Activated naive CD4-positive, alpha-beta T cell (primary cell): ENCODE measurements around the gene PMEL.
"Not testable (repeated sequence)": the region's sequence is repeated elsewhere in the genome, so short reads cannot be mapped to it uniquely, and the experiment has no call there.

Source experiments
- DNase-seq, 4 experiments: peaks; one replicate each; lab custom pipeline; 2025; lab: John Stamatoyannopoulos, UW

Gene PMEL

DNA sequence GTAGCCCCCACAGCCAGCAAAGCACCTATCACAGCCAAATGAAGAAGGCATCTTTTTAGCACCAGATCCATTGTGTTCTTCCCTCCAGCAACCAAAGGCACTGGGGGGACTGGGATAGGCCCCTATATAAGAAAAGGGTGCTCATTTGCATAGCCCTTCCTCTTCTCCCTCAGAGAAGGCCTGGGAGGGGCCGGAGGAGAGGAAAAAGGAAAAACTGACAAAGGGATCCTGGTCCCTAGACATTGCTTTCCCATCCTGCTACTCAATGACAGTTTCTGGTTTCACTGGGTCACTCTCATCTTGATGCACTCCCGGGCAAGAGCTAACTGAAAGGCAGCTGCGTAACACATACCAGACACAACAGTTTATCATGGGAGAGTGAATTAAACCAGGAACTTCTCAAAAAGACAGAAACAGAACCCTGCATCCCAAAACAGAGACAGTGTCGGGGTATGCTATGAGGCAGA lies at the start of gene PMEL:
PMEL (minus strand) TSS at position 102 of the 467 bp plus-strand sequence; CDS start at position 71, 31 bp downstream.
- DNase-seq: no peak

DNA sequence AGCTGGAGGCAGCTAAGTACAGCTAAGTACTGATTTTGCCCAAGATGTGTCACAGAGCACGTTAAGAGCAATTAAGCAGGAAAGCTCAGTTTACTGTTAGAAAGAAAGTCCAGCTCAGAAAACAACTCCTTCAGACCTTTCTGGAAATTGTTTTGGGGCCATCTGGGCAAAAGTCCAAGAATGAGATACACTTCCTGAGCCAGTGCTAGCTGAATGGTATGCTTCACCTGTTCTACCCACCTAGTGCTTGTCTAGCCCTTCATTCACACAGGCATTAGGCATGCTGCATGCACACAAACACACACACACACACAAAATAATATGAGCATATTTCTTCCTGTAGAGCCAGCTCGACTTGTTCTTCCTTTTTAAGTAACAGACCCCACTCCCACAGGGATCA lies 48.4 kb upstream of the PMEL start:
- DNase-seq: no peak

DNA sequence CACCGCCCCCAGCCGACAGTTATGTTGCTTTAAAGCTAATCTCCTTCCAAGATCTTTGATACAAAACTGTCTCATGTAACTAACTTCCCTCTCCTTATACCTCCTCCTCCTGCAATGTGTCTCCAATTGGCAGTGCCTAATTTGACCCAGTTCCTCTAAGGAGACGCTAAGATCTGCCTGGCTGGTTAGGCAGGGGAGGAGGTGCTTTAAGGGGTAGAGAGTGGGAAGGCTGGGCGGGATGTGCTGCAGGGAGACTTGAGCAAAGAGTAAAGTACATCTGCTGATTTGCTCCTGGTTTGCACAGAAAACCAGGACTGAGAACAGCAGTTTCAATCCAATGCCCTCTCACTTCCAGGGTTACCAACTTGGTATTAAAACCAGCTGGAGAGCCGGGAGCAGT lies 47.6 kb upstream of the PMEL start:
- no peak for DNase-seq

DNA sequence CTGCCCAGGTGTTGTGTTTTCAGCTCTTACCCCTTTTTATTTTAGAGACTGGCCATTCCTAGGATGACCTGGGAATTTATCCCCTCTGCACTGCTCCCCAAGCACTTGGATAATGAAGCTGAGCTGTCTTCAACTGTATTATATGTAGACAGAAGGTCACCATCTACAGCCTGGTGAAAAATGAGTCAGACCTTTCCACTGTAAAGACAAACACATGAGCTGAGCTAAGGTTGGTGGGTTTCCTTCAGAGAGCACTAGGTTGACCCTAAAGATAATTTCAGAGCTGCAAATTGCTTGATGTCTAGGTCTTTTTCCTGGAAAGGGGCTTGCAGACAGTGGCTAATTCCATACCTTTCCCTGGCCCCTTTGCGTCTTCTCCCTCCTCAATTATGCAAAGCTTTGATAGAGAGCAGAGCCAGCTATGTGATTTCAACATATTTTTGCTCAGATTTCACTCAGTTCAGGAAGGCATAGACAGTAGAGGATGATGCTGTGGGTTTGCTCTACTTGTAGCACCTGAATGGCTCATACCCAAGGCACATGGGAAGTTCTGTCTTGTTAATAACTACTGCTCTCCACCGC lies 45.8 kb upstream of the PMEL start:
- no peak for DNase-seq

DNA sequence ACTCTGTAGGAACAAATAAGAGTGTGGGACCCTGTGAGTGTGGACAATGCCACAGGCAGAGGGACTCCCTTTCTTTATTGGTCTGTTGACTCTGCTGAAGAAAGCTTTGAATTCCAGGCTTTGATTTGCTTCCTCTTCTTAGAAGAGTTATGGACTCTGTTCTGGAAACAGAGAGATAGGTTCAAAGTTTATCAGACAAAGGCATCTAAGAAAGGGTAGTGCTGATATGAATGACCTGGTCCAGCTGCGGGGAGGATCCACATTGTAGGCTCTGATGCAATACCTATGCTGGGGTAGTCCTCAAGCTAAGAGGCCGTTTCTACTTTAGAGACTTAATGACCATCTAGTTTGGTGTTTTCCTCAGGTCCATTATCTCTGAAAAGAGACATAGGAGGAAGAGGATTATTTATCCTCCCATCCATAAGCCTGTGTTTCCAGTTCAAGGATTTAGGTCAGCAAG lies 44.3 kb upstream of the PMEL start:
- DNase-seq: no peak

DNA sequence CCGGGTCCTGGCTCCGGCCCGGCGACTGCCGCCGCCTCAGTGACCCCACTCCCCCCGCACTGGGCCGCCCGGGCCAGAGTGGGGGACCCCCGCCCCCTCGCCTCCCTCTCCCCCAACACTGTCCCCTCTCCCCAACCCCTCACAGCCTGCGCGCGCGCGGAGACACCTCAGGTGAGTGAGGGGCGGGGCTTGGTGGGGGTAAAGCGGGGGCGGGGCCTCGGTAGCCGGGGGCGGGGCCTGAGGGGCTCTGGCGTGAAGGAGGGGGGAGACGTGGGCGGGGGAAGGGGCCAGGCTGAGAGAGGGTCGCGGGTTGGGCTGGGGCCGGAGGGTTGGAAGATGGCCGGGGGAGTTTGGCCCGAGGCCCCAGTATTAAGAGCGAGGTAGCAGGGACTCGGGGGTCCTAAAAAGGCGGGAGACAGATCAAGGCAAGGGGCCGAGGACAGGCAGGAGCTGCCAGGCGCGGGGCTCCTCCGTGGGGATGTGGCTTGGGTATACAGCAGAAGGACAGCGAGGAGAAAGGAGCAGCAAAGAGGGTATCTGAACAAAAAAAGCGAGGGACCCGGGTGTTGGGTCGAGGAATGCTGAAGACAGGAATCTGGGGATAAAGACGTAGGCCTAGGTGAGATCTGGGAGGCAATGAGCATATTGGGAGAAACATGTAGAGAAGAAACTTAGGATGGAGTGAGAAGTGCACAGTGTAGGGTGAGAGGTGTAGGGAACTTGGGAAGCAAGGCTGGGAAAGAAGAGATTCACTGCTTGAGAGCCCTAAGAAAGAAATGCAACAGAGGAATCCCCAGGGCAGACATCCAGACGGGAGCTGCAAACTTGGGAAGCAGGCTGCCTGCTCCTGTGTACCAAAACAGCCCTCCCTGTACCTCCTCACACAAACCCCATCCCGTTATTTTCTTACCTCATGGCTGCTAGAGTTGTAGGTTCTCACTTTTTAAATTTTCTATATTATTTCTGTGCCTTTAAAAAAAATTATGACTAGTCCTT lies 42.0 kb upstream of the PMEL start:
- DNase-seq: peak in 3 of 4 experiments; percentile 40 to 77 (median 63)

DNA sequence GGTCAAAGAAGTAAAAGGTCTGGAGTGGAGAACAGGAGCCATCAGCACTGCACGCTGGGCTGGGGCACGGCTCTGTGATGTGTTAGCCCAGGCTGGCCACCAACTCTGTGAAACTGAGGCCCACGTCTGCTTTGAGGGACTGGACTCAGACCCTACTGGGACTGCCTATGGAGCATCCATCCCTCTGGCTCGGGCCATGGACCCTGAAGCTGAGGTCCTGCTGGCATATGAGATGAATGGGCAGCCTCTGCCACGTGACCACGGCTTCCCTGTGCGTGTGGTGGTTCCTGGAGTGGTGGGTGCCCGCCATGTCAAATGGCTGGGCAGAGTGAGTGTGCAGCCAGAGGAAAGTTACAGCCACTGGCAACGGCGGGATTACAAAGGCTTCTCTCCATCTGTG lies 38.4 kb upstream of the PMEL start:
- DNase-seq: no peak

DNA sequence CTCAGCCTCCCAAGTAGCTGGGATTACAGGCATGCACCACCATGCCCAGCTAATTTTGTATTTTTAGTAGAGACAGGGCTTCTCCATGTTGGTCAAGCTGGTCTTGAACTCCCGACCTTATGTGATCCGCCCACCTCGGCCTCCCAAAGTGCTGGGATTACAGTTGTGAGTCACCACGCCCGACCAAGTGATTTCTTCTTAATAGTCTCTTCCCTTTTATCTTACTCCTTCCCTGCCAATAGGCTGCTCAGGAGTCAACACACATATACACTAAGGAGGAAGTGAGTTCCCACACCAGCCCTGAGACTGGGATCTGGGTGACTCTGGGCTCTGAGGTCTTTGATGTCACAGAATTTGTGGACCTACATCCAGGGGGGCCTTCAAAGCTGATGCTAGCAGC lies 37.5 kb upstream of the PMEL start:
- DNase-seq: not testable (repeated sequence)

DNA sequence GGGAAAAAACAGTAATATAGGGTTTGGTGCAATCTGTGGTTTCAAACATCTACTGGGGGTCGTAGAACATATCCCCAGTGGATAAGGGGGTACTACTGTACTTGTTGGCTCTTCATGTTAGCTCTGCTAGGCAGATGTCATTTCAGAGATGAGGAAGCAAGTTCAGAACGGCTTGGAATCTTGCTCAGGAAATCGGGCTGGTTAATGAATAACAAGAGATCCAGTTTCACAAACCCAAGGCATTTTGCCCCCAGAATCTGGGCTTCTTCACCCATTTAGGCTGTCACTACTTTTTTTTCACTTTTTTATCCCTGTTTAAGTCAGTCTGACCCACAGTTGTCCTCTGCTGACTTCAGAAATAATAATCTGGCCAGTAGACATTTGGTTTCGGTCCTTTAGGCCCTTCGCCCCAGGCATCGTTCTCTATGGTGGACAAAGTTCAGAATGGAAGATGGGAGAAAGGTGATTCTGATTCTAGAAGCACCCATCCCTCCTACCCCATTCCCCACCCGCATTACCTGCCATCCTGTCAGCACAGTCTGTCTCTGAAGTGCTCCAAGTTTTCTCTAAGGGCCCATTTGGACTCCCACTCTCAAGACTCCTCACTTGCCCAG lies 35.8 kb upstream of the PMEL start:
- no peak for DNase-seq

DNA sequence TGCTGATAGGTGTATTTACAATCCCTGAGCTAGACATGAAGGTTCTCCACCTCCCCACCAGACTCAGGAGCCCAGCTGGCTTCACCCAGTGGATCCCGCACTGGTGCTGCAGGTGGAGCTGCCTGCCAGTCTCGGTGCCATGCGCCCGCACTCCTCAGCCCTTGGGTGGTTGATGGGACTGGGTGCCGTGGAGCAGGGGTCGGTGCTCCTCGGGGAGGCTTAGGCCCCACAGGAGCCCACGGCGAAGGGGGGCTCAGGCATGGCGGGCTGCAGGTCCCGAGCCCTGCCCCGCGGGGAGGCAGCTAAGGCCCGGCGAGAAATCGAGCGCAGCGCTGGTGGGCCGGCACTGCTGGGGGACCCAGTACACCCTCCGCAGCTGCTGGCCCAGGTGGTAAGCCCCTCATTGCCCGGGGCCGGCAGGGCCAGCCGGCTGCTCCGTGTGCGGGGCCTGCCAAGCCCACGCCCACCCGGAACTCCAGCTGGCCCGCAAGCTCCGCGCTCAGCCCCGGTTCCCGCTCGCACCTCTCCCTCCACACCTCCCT lies 34.2 kb upstream of the PMEL start:
- DNase-seq: not testable (repeated sequence)

DNA sequence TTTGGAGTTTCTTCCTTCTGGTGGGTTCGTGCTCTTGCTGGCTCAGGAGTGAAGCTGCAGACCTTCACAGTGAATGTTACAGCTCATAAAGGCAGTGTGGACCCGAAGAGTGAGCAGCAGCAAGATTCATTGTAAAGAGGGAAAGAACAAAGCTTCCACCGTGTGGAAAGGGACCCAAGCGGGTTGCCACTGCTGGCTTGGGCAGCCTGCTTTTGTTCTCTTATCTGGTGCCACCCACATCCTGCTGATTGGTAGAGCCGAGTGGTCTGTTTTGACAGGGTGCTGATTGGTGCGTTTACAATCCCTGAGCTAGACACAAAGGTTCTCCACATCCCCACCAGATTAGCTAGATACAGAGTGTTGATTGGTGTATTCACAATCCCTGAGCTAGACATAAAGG lies 33.7 kb upstream of the PMEL start:
- not testable (repeated sequence) for DNase-seq

DNA sequence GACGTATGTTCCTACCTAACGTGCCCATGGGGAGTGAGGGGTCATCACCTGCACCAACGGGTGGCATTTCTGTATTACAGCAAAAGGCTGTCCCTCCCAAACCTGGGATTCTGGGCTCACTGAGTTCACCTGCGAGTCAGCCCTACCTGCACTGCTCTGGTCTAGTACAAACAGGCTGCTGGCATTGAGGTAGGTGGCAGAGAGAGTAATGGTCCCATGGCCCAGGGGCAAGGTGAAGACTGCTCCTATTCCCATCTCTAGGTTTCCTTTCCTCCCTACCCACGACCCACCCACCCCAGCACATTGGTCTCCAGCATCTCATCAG lies 31.7 kb upstream of the PMEL start:
- DNase-seq: no peak

DNA sequence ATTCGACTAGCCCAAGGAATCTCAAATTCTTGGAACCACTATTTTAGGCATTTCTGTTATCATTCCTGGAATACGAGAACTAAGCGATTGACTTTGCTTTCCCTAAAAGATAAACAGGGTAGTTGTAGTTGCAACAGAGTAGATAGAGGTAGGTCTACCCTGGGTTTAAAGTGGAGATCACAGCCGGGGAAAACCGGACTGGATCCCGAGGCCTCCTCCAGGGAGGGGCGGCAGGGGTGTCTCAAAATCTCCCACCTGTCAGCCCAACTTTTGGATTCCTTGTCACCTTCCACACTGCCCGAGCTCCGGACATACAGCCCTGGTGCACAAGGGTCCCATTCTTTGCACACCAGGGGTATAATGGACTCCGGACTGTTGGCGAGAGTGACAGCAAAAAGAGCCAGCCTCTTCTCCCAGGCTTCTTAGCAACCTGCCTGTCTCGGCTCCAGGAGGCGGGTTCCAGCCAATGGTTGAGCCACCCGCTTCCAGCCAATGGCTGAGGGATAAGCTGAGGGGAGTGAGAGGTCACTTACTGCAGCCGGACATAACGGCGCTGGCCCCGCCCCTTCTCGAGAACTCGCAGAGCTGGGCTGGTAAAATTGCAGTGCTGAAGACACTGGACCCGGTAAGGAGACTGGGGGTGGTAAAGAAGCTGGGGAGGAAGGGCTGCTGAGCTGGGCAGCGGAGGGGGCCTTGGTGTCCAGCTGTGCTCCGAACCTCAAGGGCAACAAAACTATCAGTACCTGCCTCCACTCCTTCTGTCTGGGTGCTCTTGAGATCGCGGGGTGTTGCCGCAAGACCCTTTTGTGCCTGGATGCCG lies 31.1 kb upstream of the PMEL start, which contains the start of gene SUOX:
SUOX (plus strand) TSS at position 562 of the 820 bp plus-strand sequence. CDS start 4,946 bp downstream, outside the sequence.
- peak in 1 of 4 experiments; percentile 7 for DNase-seq

DNA sequence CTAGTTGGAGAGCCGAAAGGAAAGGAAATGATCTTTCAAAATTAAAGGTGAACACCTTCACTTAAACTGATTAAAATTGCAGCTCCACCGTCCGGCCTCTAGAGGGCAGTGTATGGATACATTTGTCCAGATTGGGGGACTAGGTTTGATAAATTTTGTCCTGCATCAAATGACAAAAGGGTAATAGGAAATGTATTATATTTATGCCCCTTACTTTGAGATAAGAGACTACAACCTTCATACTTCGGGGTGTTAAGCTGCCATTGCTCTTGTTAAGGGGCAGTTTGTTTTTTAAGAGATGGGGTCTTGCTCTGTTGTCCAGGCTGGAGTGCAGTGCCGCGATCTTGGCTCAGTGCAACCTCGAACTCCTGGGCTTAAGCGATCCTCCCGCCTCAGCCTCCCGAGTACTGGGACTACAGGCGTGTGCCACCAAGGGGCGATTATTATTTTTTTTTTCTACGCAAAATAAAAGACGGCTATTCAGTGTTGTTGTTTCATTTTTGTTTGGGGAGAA lies 30.4 kb upstream of the PMEL start:
- peak in 2 of 4 experiments; percentile 30 to 40 for DNase-seq

DNA sequence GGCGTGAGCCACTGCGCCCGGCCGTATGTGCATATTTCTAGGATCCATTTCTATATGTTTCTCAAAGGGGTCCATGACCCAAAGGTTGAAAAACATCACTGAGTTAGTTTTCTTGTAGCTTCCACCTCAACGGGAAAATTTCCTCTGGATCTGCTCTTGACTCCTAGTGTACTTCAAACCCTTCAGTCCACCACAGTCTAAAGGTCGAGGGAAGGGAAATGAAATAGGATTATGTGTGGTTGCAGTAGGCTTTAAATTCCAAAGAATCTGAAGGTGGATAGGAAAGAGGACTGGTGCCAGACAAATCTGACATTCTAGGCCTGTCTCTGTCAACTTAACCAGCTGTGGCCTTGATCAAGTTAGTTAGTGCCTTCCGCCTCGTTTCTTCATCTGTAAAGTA lies 29.5 kb upstream of the PMEL start:
- DNase-seq: no peak

DNA sequence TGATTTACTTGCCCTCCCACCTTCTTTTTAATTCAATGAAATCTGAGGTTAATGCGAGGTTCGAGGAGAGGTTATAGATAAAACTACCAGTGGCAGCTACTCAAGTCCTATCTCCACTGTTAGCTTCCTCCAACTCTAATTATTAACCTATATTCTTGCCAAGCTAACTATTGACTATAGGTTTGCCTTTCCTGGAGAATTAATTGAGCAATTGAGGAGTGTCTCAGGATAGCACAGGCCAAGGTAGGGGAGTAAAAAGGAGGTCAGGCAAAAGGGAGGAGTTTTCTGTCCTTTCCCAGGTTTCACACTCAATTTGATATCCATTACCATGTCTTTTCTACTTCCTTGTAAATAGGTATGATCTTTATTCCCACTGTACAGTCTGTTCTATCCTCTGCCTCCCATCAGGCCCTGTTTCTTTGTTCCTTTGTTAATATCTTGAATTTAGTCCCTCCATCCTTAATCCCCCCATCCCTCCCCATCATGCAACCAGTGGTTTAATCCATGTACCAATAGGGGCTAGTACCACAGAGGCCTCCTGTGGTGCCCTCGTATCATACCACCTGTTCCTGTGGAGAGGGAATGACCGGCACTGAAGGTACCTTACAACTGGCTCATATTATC lies 27.5 kb upstream of the PMEL start:
- no peak for DNase-seq

DNA sequence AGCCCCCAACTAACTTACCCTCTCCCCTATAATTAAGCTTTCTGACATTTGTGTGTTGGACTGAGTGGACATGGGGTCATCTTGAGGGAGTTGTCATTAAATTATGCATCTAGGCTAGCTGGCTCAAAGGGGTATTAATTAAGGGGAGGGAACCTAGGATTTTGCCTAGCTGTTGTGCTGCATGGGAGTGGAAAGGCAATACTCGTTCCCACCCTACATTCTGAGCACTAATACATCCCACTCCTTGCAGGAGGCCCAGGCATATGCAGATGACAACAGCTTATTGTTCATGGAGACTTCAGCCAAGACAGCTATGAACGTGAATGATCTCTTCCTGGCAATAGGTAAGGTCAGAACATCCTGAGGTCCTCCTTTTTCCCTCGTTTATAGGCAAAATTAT lies 25.3 kb upstream of the PMEL start:
- DNase-seq: no peak

DNA sequence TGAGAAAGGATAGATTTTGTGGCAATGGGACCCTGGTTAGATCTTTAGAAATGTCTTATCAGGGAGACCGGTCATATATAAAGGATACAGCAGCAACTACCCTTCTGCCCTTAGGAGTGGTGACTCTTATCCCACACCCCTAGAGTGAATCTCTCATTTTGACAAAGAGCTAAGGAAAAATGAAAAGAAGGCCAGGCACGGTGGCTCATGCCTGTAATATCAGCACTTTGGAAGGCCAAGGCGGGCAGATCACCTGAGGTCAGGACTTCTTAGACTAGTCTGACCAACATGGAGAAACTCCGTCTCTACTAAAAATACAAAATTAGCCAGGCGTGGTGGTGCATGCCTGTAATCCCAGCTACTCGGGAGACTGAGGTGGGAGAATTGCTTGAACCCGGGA lies 20.1 kb upstream of the PMEL start:
- not testable (repeated sequence) for DNase-seq

DNA sequence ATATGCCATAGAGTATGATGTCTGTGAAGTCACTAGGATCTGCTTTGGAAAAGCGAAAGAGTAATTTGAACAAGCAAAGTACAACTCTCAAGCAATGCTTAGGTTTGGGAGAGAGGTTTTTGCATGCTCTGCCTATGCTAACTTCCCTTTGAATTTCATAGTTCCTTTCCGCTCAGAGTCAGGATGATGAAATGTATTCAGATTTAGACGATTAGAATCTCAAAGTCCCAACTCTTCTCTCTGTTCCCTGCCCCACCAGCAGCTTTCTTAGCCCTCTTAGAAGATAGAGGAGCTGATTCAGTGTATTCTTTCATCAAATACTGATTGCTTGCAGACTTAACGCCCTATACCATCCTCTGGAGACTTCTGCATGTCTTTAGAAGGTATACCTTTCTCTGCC lies 19.5 kb upstream of the PMEL start:
- no peak for DNase-seq

DNA sequence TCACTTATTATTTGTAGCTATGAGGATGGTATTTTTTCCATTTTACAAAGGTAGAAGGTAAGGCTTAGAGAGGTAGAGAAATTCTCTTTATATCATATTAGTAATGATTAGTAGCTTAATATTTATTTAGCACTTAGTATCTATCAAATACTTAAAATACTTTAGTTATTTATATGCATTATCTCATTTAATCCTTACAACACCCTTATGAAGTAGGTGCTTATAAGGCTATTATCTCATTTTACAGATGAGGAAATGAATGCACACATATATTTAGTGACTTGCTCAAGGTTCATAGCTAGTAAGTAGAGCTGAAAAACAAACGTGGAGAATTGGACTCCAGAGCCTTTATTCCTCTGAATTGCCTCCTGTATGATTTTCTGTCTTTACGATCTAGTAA lies 19.0 kb upstream of the PMEL start:
- no peak for DNase-seq
